ENCODE results near the gene MPC2. TPM values are rescaled to one million over a fixed set of nuclear protein-coding genes. Genes with fewer than 3 reads are reported as not detected.
"Not testable (repeated sequence)": the region's sequence is repeated elsewhere in the genome, so short reads cannot be mapped to it uniquely, and the experiment has no call there.

MPC2 gene
- total RNA-seq, 2 donors from 2014 or later = 19.4 to 21.5 TPM

- intact Hi-C loops (cut with DNase I) = no loop called here
- no peak for ATAC-seq
- no peak for DNase-seq
- 14 to 20% methylated on average over 1 of the region's 1 CpG for WGBS, 2 donors
- H3K27ac ChIP-seq = peak overlapping the region in 1 of 4 donors; percentile 72
- no peaks in the 10 kb centered on the region for H3K27me3 ChIP-seq
- no peaks in the 10 kb centered on the region for H3K9me3 ChIP-seq
- peaks cover 49% of the 10 kb centered on the region for H3K4me1 ChIP-seq
- H3K4me3 ChIP-seq = no peak overlapping the region
- TF ChIP-seq CTCF (IDR thresholded peaks at IDR 0.05) (no peak), POLR2A (IDR thresholded peaks at IDR 0.05) (no peak)
- no peaks in the 10 kb centered on the region for H3K36me3 ChIP-seq (replicated peaks in 1 of 2; ENCODE audit: insufficient read depth in 1 of 2, low read depth in 2 of 2)
These were observed 7.1 kb downstream of the MPC2 start for GRCh38 chr1:167929725-167930124.

GRCh38 chr1:167928919-167929318 is 8.0 kb downstream of the MPC2 start:
- DNase-seq; ATAC-seq; H3K27me3 ChIP-seq; H3K9me3 ChIP-seq; H3K4me3 ChIP-seq; H3K36me3 ChIP-seq (replicated peaks in 1 of 2; ENCODE audit: insufficient read depth in 1 of 2, low read depth in 2 of 2); intact Hi-C loops (cut with DNase I): not testable (repeated sequence)
- WGBS, 2 donors = 90 to 95% methylated on average over 9 of the region's 9 CpGs
- H3K27ac ChIP-seq = peak overlapping the region in 1 of 4 donors; percentile 72
- H3K4me1 ChIP-seq = peaks cover 45% of the 10 kb centered on the region

DNA sequence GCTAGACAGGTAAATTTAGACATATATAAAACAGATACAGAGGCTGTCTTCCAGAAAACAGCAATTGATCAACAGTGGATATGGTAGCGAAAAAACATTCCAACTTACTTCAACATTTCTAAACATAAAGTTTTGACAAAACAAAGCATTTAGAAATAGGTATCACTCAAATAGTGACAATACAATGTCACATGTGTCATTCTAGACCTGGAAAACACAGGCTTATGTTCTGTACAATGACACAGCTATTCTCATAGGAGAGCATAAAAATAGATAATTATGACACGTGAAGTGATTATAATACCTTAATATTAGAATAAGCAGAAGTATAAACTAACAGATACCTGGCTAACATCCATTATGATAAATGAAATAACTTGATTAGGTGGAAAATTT is 8.4 kb downstream of the MPC2 start:
- DNase-seq = no peak
- no peaks in the 10 kb centered on the region for H3K9me3 ChIP-seq
- peak overlapping the region in 3 of 4 donors; percentile 32 to 72 (median 39) for H3K27ac ChIP-seq
- 62 to 68% methylated on average over 2 of the region's 2 CpGs for WGBS, 2 donors
- intact Hi-C loops (cut with DNase I) = no loop called here
- ATAC-seq = no peak
- TF ChIP-seq CTCF (IDR thresholded peaks at IDR 0.05) (no peak), POLR2A (IDR thresholded peaks at IDR 0.05) (no peak)
- H3K4me1 ChIP-seq = peaks cover 40% of the 10 kb centered on the region
- H3K4me3 ChIP-seq = no peak overlapping the region
- no peaks in the 10 kb centered on the region for H3K36me3 ChIP-seq (replicated peaks in 1 of 2; ENCODE audit: insufficient read depth in 1 of 2, low read depth in 2 of 2)
- no peaks in the 10 kb centered on the region for H3K27me3 ChIP-seq

- peak; percentile 35 for ATAC-seq
- Histone ChIP-seq H3K27ac (peak overlapping the region in 3 of 4 donors; percentile 32 to 72 (median 39)), H3K9me3 (no peaks in the 10 kb centered on the region), H3K4me1 (peaks cover 39% of the 10 kb centered on the region), H3K4me3 (no peak overlapping the region), H3K27me3 (no peaks in the 10 kb centered on the region), H3K36me3 (replicated peaks in 1 of 2; ENCODE audit: insufficient read depth in 1 of 2, low read depth in 2 of 2) (no peaks in the 10 kb centered on the region)
- intact Hi-C loops (cut with DNase I) = no loop called here
- TF ChIP-seq CTCF (IDR thresholded peaks at IDR 0.05) (no peak), POLR2A (IDR thresholded peaks at IDR 0.05) (no peak)
- no peak for DNase-seq
- WGBS, 2 donors = 41 to 51% methylated on average over 4 of the region's 4 CpGs
These were observed 9.7 kb downstream of the MPC2 start for GRCh38 chr1:167927046-167927754.

GRCh38 chr1:167926486-167926997 is 10.3 kb downstream of the MPC2 start:
- WGBS, 2 donors = 53 to 56% methylated on average over 6 of the region's 6 CpGs
- H3K9me3 ChIP-seq = no peaks in the 10 kb centered on the region
- intact Hi-C loops (cut with DNase I) = no loop called here
- peak overlapping the region in 3 of 4 donors; percentile 32 to 72 (median 39) for H3K27ac ChIP-seq
- peaks cover 41% of the 10 kb centered on the region for H3K4me1 ChIP-seq
- ATAC-seq (peak; percentile 50), DNase-seq (no peak)
- no peak overlapping the region for H3K4me3 ChIP-seq
- no peaks in the 10 kb centered on the region for H3K36me3 ChIP-seq (replicated peaks in 1 of 2; ENCODE audit: insufficient read depth in 1 of 2, low read depth in 2 of 2)
- no peak for TF ChIP-seq POLR2A (IDR thresholded peaks at IDR 0.05)
- no peak for TF ChIP-seq CTCF (IDR thresholded peaks at IDR 0.05)
- H3K27me3 ChIP-seq = no peaks in the 10 kb centered on the region

Measured in body of pancreas (tissue), 4 donors.